Measurements from ENCODE around the gene PCSK4. TPM values are rescaled to one million over a fixed set of nuclear protein-coding genes. Genes with fewer than 3 reads are reported as not detected.
"Not testable (repeated sequence)": the region's sequence is repeated elsewhere in the genome, so short reads cannot be mapped to it uniquely, and the experiment has no call there.

PCSK4 gene
- total RNA-seq, 4 donors from 2014 or later: 1.3 to 4.9 (median 2.2) TPM

DNA sequence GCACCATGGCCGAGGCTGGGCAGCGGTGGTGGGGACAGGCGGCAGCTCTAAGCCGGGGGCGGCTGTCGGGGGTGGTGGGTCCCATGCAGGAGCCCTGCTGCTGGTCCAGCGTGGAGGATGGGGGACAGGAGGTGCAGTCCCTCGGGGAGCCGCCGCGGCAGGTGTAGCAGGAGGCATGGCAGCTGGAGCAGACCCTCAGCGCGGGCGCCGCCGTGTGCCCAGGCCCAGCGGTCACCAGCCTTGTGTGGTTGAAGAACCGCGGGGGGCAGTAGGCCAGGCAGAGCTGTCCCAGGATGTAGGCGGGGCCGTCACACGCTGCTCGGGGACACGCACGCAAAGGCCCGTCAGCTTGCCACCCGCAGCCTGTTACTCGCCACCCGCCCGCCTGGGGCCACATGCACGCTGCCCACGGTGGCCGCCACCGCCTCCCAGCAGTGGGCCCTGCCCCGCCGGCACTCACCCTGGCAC lies 8.2 kb downstream of the PCSK4 start:
- Histone ChIP-seq H3K27me3 (no peaks in the 10 kb centered on the region), H3K27ac (no peak overlapping the region), H3K4me3 (no peak overlapping the region), H3K4me1 (peaks cover 0 to 27% (median 17%) of the 10 kb centered on the region in 4 donors), H3K9me3 (no peaks in the 10 kb centered on the region), H3K36me3 (peaks cover 0 to 8% (median 0%) of the 10 kb centered on the region in 3 donors)
- no peak for TF ChIP-seq EP300 (IDR thresholded peaks at IDR 0.05)
- TF ChIP-seq, protein P1, sequence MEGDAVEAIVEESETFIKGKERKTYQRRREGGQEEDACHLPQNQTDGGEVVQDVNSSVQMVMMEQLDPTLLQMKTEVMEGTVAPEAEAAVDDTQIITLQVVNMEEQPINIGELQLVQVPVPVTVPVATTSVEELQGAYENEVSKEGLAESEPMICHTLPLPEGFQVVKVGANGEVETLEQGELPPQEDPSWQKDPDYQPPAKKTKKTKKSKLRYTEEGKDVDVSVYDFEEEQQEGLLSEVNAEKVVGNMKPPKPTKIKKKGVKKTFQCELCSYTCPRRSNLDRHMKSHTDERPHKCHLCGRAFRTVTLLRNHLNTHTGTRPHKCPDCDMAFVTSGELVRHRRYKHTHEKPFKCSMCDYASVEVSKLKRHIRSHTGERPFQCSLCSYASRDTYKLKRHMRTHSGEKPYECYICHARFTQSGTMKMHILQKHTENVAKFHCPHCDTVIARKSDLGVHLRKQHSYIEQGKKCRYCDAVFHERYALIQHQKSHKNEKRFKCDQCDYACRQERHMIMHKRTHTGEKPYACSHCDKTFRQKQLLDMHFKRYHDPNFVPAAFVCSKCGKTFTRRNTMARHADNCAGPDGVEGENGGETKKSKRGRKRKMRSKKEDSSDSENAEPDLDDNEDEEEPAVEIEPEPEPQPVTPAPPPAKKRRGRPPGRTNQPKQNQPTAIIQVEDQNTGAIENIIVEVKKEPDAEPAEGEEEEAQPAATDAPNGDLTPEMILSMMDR (IDR thresholded peaks at IDR 0.05): no peak
- TF ChIP-seq POLR2A (IDR thresholded peaks at IDR 0.05): no peak
- DNase-seq (ENCODE audit: low spot score in 2 of 2): no peak
- WGBS, 2 donors: 90% methylated on average over 26 to 31 of the region's 36 CpGs

DNA sequence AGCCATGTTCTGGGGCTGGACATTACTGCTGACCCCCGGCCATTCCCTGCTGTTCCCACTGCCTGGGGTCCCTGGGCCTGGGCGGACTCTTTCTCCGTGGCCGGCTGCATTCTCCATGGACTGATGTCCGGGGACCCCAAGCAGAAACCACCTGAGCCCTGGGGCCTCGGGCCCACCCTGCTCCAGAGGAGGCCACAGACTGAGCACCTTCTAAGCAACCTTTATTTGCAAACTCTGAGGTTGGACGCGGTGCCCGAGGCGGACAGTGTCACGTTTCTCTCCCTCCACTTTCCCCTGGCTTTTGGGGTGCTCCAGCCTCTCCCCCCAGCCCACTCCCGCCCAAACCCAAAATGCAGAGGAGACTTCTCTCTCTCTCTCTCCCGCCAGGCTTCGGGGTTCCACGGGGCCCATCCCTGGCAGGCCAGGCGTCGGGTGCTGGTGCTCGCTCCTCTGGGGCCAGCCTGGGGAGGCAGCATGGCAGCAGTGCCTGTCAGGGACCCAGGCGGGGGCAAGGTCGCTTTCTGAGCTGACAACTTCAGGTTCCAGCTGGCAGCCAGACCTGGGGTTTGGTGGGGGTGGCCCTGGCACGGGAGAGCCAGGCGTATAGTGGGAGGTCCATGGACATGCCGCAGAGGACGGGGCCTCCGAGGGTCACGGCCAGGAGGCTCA lies 8.8 kb downstream of the PCSK4 start:
- H3K4me3 ChIP-seq: no peak overlapping the region
- 86 to 87% methylated on average over 26 of the region's 26 CpGs for WGBS, 2 donors
- peaks cover 0 to 13% (median 0%) of the 10 kb centered on the region in 3 donors for H3K36me3 ChIP-seq
- DNase-seq (ENCODE audit: low spot score in 2 of 2): no peak
- no peaks in the 10 kb centered on the region for H3K27me3 ChIP-seq
- H3K27ac ChIP-seq: no peak overlapping the region
- H3K4me1 ChIP-seq: peaks cover 0 to 30% (median 17%) of the 10 kb centered on the region in 4 donors
- TF ChIP-seq POLR2A (IDR thresholded peaks at IDR 0.05): no peak
- no peak for TF ChIP-seq EP300 (IDR thresholded peaks at IDR 0.05)
- TF ChIP-seq, protein P1 (IDR thresholded peaks at IDR 0.05): no peak
- no peaks in the 10 kb centered on the region for H3K9me3 ChIP-seq

DNA sequence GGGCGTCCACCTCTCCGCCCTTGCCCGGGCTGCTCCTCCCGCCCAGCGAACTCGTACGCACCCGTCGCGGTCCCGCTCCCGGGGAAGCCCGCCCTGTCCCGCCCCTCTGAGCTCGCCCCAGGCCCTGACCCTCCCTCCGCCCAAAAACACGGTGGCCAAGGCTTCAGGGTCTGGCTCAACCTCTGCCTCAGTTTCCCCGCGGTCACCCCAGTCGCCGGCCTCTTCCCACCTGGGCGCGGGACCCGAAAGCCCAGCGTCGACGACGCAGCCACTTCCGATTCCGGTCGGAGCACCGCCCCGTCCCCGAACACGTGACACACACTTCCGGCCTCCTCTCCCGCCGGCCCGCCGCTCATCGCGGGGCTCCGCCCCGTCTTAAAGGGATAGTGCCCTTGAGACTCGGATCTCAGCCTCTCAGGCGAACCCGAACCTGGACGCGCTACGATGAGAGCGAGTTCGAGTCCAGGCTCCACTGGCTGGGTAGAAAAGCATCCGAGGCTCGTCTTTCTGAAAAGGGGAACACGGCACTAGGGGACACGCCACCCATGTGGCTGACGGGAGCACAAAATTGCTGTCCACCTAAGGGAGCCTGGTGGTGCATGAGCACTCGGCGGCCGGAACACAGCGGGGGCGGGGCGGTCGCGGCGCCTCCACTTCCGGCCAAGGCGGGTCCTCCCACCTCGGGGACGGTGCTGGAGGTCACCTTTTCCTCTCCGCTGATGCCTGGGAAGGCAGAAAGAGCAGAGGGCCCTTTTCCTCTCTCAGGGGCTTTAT lies 11.0 kb downstream of the PCSK4 start, which contains the start of gene C19orf25:
Gene C19orf25 (minus strand): TSS at position 282 of the 774 bp plus-strand sequence. CDS start 312 bp downstream, outside the sequence.
- H3K4me3 ChIP-seq: peak within 1 kb of the TSS; percentile 72 to 99 (median 84)
- peak within 1 kb of the TSS; percentile 16 to 88 (median 78) for H3K27ac ChIP-seq
- peaks cover 0 to 35% (median 3%) of the 10 kb centered on the region in 3 donors for H3K36me3 ChIP-seq
- DNase-seq (ENCODE audit: low spot score in 2 of 2): peak; percentile 84 to 91
- H3K4me1 ChIP-seq: peaks cover 0 to 46% (median 24%) of the 10 kb centered on the region in 4 donors
- WGBS, 2 donors: 0 to 1% methylated on average over 52 to 66 of the region's 71 CpGs
- TF ChIP-seq, protein P1 (IDR thresholded peaks at IDR 0.05): peak in 1 of 5 experiments; percentile 29
- TF ChIP-seq POLR2A (IDR thresholded peaks at IDR 0.05) (peak in 1 of 2 donors; percentile 66), EP300 (IDR thresholded peaks at IDR 0.05) (peak; percentile 88 to 89)
- H3K9me3 ChIP-seq: no peaks in the 10 kb centered on the region
- H3K27me3 ChIP-seq: peaks cover 0 to 2% of the 10 kb centered on the region in 2 donors

DNA sequence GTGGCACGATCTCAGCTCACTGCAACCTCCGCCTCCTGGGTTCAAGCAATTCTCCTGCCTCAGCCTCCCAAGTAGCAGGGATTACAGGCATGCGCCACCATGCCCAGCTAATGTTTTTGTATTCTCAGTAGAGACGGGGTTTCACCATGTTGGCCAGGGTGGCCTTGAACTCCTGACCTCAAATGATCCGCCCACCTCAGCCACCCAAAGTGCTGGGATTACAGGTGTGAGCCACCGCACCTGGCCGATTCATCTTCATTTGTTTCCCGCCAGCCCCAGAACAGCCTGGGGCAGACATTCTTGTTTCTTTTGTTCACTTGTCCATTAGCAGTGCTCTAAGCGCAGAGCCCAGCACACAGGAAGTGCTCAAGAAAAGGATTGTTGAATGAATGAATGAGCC lies 13.1 kb downstream of the PCSK4 start:
- not testable (repeated sequence) for H3K9me3 ChIP-seq; H3K4me3 ChIP-seq; H3K27ac ChIP-seq; DNase-seq (ENCODE audit: low spot score in 2 of 2)
- 89 to 91% methylated on average over 9 of the region's 9 CpGs for WGBS, 2 donors
- H3K27me3 ChIP-seq: peaks cover 0 to 23% of the 10 kb centered on the region in 2 donors
- H3K4me1 ChIP-seq: peaks cover 0 to 66% (median 27%) of the 10 kb centered on the region in 4 donors
- H3K36me3 ChIP-seq: peaks cover 0 to 36% (median 3%) of the 10 kb centered on the region in 3 donors

DNA sequence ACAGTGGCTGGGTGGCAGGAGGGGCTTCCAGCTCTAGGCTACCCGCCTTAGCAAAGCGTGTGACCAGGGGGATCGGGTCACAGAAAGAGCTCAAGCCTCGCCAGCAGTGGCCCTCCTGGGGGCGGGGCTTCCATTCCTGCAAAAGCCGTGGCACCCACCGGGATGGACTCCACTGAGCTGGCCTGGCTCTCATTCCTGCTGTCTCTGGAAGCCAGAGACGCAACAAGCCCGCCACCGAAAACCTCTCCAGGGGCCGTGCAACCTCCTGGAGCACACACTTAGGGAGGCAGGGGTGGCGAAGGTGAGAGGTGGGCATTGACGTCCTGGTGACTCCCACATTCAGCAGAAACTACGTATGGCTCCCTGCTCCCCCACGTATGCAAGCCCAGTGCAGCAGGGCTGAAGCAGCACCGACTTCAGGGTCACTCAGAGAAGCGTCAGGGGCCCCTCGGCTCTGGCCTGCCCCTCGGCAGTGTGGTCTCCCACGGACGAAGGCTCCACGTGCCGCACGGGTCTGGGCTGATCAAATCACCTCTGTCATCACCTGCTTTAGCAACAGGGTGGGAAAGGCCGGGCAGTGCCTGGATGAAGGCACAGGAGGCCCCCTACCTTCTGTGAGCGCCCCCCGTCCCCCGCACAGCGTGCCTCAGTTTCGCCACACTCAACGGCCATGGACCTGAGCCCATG lies 14.3 kb downstream of the PCSK4 start:
- 89 to 91% methylated on average over 27 to 28 of the region's 31 CpGs for WGBS, 2 donors
- Histone ChIP-seq H3K27me3 (peaks cover 2 to 34% of the 10 kb centered on the region in 2 donors), H3K9me3 (no peaks in the 10 kb centered on the region), H3K27ac (no peak overlapping the region), H3K4me3 (no peak overlapping the region), H3K36me3 (peaks cover 0 to 36% (median 3%) of the 10 kb centered on the region in 3 donors), H3K4me1 (peaks cover 0 to 78% (median 36%) of the 10 kb centered on the region in 4 donors)
- no peak for DNase-seq (ENCODE audit: low spot score in 2 of 2)
- TF ChIP-seq POLR2A (IDR thresholded peaks at IDR 0.05): no peak
- TF ChIP-seq, protein P1 (IDR thresholded peaks at IDR 0.05): no peak
- TF ChIP-seq EP300 (IDR thresholded peaks at IDR 0.05): no peak

Measured in tibial nerve (tissue), 4 donors.